D341Med (cell line): Measurements from ENCODE around the gene TSC22D2.

Source experiments
- DNase-seq: peaks from one replicate; pipeline ENCODE4 v3.0.0; 2012; ENCODE audit warnings: low spot score

TSC22D2 gene

GRCh38 chr3:150385296-150386242, 22.5 kb upstream of the TSC22D2 start:
- no peak for DNase-seq

DNA sequence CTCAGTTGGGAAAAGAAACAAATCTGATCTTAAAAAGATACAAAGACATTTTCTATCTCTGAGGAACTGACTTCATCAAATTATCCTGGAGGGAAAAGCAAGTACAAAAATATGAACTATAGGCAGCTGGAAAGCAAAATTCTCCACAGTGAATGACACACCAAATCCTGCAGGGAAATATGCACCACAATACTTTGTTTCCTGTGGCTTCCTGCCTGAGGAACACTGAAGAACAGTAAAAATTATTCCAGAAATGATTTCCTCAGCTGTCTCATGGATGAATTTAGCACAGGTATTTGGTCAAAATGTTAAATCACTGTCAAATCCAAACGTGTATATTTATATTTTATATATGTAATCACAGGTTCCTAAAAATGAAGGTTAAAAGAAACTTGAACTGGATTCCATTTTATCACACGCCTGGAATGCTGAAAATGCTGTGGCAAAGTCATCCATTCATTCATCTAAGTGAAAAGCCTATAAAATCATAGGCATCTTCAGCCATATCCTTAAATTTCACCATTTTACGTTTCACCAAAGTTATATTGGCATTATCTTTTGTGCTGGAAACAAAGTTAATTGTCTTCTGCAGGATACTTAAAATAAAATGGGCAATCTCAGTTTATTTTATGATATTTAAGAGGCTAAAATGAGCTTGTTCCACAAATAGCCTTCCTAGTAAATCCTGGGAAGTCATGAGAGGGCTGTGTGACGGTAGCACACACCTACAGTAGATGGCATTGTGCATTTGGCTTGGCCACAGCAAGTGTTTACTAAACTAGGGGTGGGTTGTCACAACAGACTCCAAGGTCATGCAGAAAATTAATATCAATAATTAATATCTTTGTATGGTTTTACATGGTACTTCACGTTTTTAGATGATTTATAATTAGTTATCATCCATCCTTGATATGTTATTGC, 19.3 kb upstream of the TSC22D2 start:
- DNase-seq: no peak

DNA sequence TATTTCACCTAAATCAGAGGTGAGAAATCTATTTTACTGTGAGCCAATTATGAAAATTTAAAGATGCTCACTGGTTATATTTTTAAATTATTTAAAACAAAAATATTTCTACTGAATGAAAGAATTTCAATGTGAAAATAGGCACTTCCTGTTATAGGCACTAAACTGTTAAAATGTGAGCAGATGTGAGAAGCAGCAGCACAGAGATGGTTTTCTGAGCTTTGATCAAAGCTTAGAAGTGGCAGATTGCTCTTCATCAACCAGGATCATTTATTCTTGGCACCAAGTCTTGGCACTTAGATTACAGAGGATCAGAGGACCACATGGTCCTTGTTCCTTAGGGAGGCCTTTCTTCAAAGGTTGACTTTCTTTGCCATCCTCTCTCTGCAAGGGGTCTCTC, 18.0 kb upstream of the TSC22D2 start:
- peak; percentile 30 for DNase-seq

- no peak for DNase-seq
These were observed 16.9 kb upstream of the TSC22D2 start for GRCh38 chr3:150391161-150391560.

- DNase-seq: no peak
These were observed 14.4 kb upstream of the TSC22D2 start for GRCh38 chr3:150393745-150394144.

DNA sequence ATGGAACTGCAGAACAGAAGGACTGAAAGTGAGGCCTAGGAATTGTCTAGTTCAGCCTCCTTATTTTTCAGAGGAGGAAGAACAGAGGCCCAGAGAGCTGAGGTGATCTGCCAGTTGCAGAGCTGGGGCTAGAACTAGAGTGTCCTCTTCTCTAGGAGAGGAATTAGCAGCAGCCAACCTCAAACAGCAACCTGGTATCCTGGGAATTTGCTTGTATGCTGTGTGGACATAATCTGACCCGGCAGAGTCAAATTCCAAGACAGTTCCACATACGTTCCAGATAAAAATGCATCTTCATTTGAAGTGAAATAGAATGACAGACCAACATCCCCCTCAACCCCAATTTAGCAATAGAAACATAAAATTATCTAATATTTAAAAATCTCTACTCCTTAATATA, 13.5 kb upstream of the TSC22D2 start:
- no peak for DNase-seq

GRCh38 chr3:150396491-150396890, 11.6 kb upstream of the TSC22D2 start:
- no peak for DNase-seq

DNA sequence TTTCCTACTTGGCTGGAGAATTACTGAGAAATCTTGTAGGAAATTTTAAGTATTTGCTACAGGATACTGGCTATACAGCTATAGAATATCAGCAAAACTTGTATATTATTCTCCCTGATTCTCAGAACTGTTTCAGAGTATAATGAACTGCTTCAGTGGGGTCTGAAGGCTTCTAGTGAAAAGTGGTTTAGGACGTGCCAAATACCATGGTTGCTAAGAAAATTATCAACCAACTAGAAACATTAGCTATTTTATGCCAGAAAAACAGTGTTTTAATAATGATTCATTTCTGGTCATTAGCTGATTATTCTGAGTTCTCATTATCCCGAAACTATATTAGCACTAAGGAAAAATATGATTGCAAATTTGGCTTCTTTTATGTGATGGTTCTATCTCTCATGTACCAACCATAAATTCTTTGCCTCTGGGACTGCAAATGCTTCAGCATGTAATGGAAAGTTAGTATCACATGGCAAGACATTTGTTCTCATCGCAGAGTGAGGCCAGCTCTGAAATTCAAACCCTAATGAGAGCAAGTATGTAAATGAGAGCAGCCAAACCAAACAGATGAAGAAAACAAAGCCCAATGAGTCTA, 11.0 kb upstream of the TSC22D2 start:
- no peak for DNase-seq

GRCh38 chr3:150399060-150399459, 9.0 kb upstream of the TSC22D2 start:
- DNase-seq: no peak

DNA sequence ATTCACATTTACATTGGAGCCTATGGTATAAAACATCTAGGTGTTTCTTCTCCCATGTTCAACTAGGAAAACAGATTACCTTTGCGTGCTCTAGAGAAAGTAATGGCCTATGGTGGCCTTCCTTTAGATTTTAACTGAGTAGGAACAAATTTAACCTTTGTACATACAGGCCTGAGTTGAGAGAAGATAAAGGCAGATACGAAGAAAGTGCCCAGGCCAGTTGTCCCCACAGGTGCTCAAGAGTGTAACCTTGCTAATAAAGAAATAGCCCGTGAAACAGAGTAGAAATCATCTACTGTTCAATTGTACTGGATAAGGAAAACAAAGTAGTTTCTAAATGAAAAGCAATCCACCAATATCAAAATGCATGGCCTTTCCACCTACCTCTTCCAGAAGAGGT, 6.8 kb upstream of the TSC22D2 start:
- no peak for DNase-seq

DNA sequence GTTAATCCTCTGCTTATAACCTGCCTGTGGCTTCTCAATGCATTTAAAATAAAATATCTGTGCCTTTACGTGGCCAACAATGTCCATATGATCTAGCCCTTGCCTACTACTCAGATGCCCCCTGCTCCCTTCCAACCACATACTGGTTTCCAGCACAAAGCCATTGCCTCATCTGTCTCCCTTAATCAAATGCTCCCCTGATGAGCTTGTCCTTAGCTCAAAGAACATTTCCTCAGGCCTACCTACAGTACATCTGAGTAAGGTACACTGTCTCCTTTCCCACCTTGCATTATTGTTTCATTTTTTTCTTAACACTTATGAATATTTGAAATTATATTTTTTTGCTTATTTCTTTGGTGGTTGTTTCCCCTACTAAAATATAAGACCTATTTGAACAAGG, 5.9 kb upstream of the TSC22D2 start:
- no peak for DNase-seq

DNA sequence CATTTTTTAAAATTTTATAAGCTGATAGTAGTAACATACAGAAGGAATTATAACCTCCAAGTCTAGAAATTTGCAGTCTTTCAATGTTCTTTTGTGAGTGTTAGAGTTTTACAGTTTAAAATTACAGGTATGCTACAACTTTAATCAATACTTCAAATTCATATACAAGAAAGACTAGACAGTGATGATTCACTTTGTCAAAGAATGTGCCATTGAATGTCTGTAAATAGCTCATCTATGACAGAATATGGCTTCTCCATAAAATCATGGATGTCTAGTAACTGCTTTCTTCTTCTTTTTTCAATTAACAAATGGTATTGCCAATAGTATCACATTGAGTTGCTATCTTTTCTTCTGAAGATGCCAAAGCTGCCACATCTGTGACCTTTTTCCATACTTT, 4.1 kb upstream of the TSC22D2 start:
- DNase-seq: no peak

GRCh38 chr3:150407051-150407807, 869 bp upstream of the TSC22D2 start:
- no peak for DNase-seq

DNA sequence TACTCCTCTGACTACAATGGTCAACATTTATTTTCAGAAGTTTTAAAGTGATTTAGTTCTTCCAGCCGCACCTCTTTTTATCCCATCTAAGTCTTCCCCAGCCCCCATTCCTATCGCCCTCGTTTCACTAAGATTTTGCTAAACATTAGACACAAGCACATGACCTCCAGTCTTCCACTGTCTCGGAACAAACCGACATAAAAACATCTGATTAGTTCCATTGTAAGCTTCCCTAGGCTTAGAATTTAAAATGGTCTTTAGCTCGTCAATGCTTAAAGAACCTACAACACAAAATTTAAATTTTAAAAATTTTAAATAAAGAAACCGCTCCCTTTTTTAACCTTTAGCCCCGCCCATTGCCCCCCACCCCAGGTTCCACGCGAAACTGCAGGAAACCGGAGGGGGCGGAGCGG, 284 bp upstream of the TSC22D2 start:
- DNase-seq: no peak

- no peak for DNase-seq
These were observed 1.0 kb downstream of the TSC22D2 start for GRCh38 chr3:150409125-150409511.

DNA sequence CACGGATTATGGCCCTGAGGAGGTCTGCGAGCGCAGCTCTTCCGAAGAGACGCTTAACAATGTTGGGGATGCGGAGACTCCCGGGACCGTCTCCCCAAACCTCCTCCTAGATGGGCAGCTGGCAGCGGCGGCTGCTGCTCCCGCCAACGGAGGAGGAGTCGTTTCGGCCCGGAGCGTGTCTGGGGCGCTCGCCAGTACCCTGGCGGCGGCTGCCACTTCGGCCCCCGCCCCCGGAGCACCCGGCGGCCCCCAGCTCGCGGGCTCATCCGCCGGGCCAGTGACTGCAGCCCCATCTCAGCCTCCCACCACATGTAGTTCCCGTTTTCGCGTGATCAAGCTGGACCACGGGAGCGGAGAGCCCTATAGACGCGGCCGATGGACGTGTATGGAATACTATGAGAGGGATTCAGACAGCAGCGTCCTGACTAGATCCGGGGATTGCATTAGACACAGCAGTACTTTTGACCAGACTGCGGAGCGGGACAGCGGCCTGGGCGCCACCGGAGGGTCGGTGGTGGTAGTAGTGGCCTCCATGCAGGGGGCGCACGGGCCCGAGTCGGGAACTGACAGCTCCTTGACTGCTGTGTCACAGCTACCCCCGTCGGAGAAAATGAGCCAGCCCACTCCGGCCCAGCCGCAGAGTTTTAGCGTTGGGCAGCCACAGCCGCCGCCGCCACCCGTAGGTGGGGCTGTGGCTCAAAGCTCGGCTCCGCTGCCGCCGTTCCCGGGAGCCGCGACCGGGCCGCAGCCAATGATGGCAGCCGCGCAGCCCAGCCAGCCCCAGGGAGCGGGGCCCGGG, 1.6 kb downstream of the TSC22D2 start:
- DNase-seq: peak; percentile 82

GRCh38 chr3:150410311-150411105, 2.4 kb downstream of the TSC22D2 start:
- peak; percentile 65 for DNase-seq

GRCh38 chr3:150411106-150411460, 3.0 kb downstream of the TSC22D2 start:
- DNase-seq: no peak

GRCh38 chr3:150411546-150411945, 3.4 kb downstream of the TSC22D2 start:
- DNase-seq: no peak

- DNase-seq: no peak
These were observed 3.9 kb downstream of the TSC22D2 start for GRCh38 chr3:150411976-150412375.
